Stimulated activated CD8-positive, alpha-beta memory T cell treated with anti-CD3 and anti-CD28 coated beads, Interleukin-12 subunit alpha, Interleukin-12 subunit beta, amount 100 ng/mL, for 1 hour (primary cell): Measurements from ENCODE around the gene AOC1.

Experiments
- DNase-seq: peaks from one replicate; pipeline ENCODE4 v3.0.0-alpha.2; 2020; ENCODE audit warnings: low read depth

The AOC1 gene

DNA sequence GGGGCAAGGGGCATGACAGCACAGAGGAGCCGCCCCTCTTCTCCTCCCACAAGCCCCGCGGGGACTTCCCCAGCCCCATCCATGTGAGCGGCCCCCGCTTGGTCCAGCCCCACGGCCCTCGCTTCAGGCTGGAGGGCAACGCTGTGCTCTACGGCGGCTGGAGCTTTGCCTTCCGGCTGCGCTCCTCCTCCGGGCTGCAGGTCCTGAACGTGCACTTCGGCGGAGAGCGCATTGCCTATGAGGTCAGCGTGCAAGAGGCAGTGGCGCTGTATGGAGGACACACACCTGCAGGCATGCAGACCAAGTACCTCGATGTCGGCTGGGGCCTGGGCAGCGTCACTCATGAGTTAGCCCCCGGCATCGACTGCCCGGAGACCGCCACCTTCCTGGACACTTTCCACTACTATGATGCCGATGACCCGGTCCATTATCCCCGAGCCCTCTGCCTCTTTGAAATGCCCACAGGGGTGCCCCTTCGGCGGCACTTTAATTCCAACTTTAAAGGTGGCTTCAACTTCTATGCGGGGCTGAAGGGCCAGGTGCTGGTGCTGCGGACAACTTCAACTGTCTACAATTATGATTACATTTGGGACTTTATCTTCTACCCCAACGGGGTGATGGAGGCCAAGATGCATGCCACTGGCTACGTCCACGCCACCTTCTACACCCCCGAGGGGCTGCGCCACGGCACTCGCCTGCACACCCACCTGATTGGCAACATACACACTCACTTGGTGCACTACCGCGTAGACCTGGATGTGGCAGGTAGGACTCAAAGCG lies 5.1 kb downstream of the AOC1 start:
- no peak for DNase-seq

- no peak for DNase-seq
These were observed 6.2 kb downstream of the AOC1 start for GRCh38 chr7:150858236-150859197.

GRCh38 chr7:150860291-150860977 lies 8.1 kb downstream of the AOC1 start:
- no peak for DNase-seq

DNA sequence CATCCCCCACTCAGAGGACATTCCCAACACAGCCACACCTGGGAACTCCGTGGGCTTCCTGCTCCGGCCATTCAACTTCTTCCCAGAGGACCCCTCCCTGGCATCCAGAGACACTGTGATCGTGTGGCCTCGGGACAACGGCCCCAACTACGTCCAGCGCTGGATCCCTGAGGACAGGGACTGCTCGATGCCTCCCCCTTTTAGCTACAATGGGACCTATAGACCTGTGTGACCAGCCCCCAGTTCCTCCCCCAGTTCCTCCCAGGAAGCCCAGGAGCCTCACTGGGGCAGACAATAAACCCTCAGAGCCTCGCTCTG lies 8.6 kb downstream of the AOC1 start:
- DNase-seq, result no peak

GRCh38 chr7:150862356-150862755 lies 10.0 kb downstream of the AOC1 start:
- DNase-seq, result no peak

GRCh38 chr7:150863946-150864345 lies 11.6 kb downstream of the AOC1 start:
- DNase-seq, result no peak

GRCh38 chr7:150866932-150867564 lies 14.7 kb downstream of the AOC1 start:
- no peak for DNase-seq

DNA sequence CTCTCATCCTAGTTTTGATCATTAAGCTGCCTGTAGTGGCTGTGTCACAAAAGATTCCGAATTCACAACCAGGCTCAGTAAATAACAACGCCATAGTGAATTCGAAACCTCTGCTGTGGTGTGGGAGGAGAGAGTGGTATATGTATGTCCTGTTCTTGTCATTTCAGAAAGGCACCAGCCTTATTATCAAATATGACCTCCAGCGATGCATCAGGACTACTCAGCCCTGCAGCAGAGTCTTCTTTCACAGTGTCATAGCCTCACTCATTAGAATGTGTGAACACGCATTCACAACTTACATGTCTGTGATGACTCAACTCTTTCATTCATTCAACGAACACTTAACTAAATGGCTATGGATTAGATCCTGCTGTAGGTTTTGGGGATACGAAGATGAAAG lies 15.3 kb downstream of the AOC1 start:
- no peak for DNase-seq

DNA sequence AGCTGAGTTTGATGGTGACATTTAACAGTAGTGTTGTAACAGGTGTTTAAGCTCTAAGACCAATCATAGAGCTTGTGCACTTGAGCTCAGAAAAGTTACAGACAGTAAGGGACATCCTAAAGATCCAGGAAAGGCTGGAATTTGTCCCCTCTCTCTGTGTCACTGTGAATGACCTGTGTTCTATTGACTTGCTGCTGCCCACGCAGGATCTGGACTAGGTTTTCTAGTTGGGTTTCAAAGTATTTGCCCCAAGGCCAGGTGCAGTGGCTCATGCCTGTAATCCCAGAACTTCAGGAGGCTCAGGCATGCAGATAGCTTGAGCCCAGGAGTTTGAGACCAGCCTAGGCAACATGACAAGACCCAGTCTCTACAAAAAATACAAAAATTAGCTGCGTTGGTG lies 17.1 kb downstream of the AOC1 start:
- DNase-seq, result no peak

- DNase-seq, result no peak
These were observed 19.3 kb downstream of the AOC1 start for GRCh38 chr7:150871601-150872000.

- no peak for DNase-seq
These were observed 22.3 kb downstream of the AOC1 start for GRCh38 chr7:150874401-150875198.

DNA sequence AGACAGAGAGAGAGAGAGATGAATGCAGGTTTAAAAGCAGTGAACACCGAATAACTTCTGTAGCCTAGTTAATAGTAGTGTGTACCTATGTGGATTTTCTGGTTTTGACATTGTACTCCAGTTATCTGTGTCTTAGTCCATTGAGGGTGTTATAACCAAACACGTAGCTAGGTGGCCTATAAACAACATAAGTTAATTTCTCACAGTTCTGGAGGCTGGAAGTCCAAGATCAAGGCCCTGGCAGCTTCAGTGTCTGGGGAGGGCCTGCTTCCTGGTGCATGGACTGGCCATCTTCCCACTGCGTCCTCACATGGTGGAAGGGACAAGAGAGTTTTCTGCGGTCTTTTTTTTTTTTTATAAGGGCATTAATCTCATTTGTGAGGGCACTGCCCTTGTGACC lies 23.5 kb downstream of the AOC1 start:
- DNase-seq, result no peak

GRCh38 chr7:150876817-150877526 lies 24.7 kb downstream of the AOC1 start:
- no peak for DNase-seq

- DNase-seq, result no peak
These were observed 25.2 kb downstream of the AOC1 start for GRCh38 chr7:150877536-150877935.

DNA sequence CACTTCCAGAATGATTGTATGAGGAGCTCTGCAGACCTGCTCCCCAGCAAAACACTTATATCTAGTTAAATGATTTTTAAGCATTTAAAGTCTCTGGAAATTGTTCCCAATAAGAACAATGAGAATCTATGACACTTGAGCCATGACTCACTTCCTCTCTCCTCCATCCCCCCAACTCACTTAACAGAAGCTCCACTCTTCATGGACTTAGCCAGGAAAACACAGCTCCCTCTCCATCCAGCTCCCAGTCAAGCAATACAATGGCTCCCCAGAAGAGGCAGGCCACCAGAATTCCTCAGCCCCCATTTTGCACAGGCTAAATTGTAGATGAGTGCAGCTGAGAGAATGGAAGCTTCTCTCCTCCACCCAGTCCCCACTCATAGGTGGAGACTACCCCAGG lies 27.0 kb downstream of the AOC1 start:
- no peak for DNase-seq

DNA sequence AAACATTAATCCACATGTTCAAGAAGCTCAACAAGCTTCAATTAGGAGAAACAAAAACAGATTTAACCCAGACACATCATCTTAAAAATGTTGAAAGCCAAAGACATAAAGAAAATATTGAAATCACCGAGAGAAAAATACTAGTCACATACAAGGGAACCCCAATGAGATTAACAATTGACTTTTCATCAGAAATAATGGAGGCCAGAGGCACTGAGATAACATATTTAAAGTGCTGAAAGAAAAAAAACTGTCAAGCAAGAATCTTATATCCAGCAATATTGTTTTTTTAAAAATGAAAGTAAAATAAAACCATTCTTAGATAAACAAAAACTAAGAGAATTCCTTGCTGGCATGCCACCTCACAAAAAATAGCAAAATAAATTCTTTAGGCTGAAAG lies 28.9 kb downstream of the AOC1 start:
- DNase-seq, result no peak

GRCh38 chr7:150890853-150891584 lies 38.7 kb downstream of the AOC1 start:
- no peak for DNase-seq

DNA sequence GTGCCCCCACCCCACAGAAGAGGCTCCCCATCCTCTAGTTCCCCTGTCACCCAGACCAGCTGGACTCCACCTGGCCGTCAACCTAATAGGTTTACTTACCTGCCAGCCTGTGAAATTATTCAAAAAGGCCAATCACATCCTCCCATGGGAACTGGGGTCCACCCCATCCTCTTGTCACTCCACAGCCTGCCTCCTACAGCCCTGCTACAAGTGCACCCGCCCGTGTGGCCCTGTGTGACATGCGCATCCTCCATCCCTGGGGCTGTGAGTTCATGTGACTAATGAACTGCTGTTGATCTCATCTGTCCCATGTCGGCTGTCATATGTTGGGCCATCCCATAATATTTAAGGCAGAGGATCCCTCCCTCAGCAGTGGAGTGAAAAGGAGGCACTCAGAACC lies 39.4 kb downstream of the AOC1 start:
- no peak for DNase-seq

DNA sequence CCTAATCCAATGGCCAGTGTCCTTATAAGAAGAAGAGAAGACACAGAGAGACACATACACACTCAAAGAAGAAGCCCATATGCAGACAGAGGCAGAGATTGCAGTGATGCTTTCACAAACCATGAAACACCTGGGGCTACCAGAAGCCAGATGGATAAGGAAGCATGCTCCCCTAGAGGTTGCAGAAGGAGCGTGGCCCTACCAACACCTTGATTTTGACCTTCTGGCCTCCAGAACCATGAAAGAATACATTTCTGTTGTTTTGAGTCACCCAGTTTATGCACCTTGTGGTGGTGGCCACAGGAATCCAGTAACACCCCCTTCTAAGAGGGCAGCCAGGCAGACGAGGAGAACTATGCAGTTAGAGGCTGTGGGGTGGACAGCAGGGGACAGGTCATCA lies 43.5 kb downstream of the AOC1 start:
- DNase-seq, result no peak

DNA sequence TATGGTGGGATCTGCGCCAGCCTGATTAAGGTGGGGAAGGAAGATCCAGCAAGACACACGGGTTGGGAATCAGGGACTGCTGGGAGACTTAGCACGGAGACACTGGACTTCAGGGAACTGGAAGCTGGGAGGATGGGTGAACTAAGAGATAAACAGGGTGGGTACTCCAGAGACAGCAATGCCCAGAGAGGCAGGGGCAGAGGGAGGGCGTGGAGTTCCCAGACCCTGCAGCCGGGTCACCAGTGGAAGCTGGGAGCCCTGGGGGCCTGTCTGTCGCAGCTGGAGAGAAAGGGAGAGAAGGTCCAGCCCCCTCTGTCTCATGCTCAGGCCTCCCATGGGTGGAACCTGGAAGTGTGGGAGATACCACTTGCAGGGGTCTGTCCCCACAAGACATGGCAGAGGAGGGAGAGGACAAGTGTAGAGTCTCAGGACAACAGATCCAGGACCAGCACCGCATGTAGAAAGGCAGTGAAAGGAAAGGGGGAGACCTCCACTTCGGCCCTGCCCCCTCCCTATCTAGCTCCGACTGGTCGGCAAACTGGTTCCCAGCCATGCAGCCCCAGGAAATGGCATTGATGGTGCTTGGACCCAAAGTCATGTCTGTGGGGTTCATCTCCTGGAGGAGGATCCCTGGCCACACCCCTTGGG lies 44.4 kb downstream of the AOC1 start:
- no peak for DNase-seq
